Neural cell (in vitro differentiated cells): Measurements from ENCODE around the gene LHPP. TPM values are rescaled to one million over a fixed set of nuclear protein-coding genes. Genes with fewer than 3 reads are reported as not detected.
A peak's percentile ranks its signal among the peaks of the same experiment; 100 is the strongest.

Experiments
- H2AFZ ChIP-seq: fragments of 200-600, 300-800 bp; sonication (generic), shearing (Covaris generic); 2 replicates; pipeline ENCODE4 v1.6.0; 2014; ENCODE audit warnings: low read depth, mild to moderate bottlenecking, antibody characterized with exemption, low read length, moderate library complexity
- H3F3A ChIP-seq: fragments of 200-600 bp; shearing (Covaris generic); 2 replicates; pipeline ENCODE4 v1.6.1; 2016; ENCODE audit warnings: mild to moderate bottlenecking, moderate library complexity, mixed read lengths, antibody characterized with exemption, low read length; ENCODE audit not compliant: insufficient read depth, poor library complexity, severe bottlenecking
- H3K27ac ChIP-seq: fragments of 200-600, 300-800 bp; sonication (generic), shearing (Covaris generic); 2 replicates; pipeline ENCODE4 v1.5.1; 2014; ENCODE audit warnings: mild to moderate bottlenecking, low read length, moderate library complexity
- H3K27me3 ChIP-seq: fragments of 300-800, 200-600 bp; sonication (generic), shearing (Covaris generic); 2 replicates; pipeline ENCODE4 v1.6.0; 2014; ENCODE audit warnings: mild to moderate bottlenecking, low read depth, low read length, moderate library complexity; ENCODE audit not compliant: insufficient read depth
- H3K36me3 ChIP-seq: fragments of 300-800, 200-600 bp; sonication (generic), shearing (Covaris generic); 2 replicates; pipeline ENCODE4 v1.5.1; 2014; ENCODE audit warnings: mild to moderate bottlenecking, antibody characterized with exemption, low read length, moderate library complexity; ENCODE audit not compliant: insufficient read depth
- H3K4me2 ChIP-seq: fragments of 300-800, 200-600 bp; sonication (generic), shearing (Covaris generic); 2 replicates; pipeline ENCODE4 v1.6.0; 2014; ENCODE audit warnings: mild to moderate bottlenecking, low read length
- H3K4me3 ChIP-seq: fragments of 300-800, 200-600 bp; sonication (generic), shearing (Covaris generic); 2 replicates; pipeline ENCODE4 v1.5.1; 2014; ENCODE audit warnings: mild to moderate bottlenecking, low read length, moderate library complexity
- H3K79me2 ChIP-seq: fragments of 200-600 bp; shearing (Covaris generic); replicated peaks from 2 replicates; pipeline ENCODE4 v1.6.0; 2014; ENCODE audit warnings: mild to moderate bottlenecking, low read length, moderate library complexity; ENCODE audit not compliant: insufficient read depth
- H3K9ac ChIP-seq: fragments of 300-800, 200-600 bp; sonication (generic), shearing (Covaris generic); 2 replicates; pipeline ENCODE4 v1.6.1; 2016; ENCODE audit warnings: mild to moderate bottlenecking, low read length, mixed read lengths
- H3K9me2 ChIP-seq: fragments of 200-600 bp; shearing (Covaris generic); 2 replicates; pipeline ENCODE4 v1.6.1; 2016; ENCODE audit warnings: mild to moderate bottlenecking, low read length, mixed read lengths; ENCODE audit not compliant: insufficient read depth
- H3K9me3 ChIP-seq: fragments of 200-600, 300-800 bp; sonication (generic), shearing (Covaris generic); 2 replicates; pipeline ENCODE4 v1.6.1; 2016; ENCODE audit warnings: mild to moderate bottlenecking, mixed run types, low read length, moderate library complexity, mixed read lengths
- H4K20me1 ChIP-seq: fragments of 200-600 bp; shearing (Covaris generic); 2 replicates; pipeline ENCODE4 v1.6.1; 2016; ENCODE audit warnings: mild to moderate bottlenecking, mixed run types; ENCODE audit not compliant: insufficient read depth
- EP300 ChIP-seq: fragments of 450-650 bp; conservative IDR thresholded peaks from 2 replicates; pipeline ENCODE4 v1.6.1; 2014; ENCODE audit warnings: antibody characterized with exemption, mild to moderate bottlenecking, moderate library complexity; ENCODE audit not compliant: poor library complexity, severe bottlenecking
- EZH2 ChIP-seq: fragments of 200-600, 300-800 bp; shearing (Covaris generic), sonication (generic); IDR thresholded peaks from 2 replicates; pipeline ENCODE4 v1.6.1; 2014; ENCODE audit warnings: antibody characterized with exemption, low read length, borderline replicate concordance, mild to moderate bottlenecking; ENCODE audit not compliant: insufficient read depth, poor library complexity, severe bottlenecking
- MXI1 ChIP-seq: fragments of 450-650 bp; conservative IDR thresholded peaks from 2 replicates; pipeline ENCODE4 v1.6.1; 2014; ENCODE audit warnings: antibody characterized with exemption, mild to moderate bottlenecking; ENCODE audit not compliant: poor library complexity, severe bottlenecking
- POLR2AphosphoS5 ChIP-seq: IDR thresholded peaks from 2 replicates; pipeline ENCODE4 v1.6.1; 2012
- RAD21 ChIP-seq: fragments of 450-650 bp; conservative IDR thresholded peaks from 2 replicates; pipeline ENCODE4 v1.6.1; 2014; ENCODE audit warnings: antibody characterized with exemption, mild to moderate bottlenecking, moderate library complexity
- SMC3 ChIP-seq: fragments of 450-650 bp; conservative IDR thresholded peaks from 2 replicates; pipeline ENCODE4 v1.6.1; 2014; ENCODE audit warnings: antibody characterized with exemption, mild to moderate bottlenecking, moderate library complexity; ENCODE audit not compliant: poor library complexity
- TAF1 ChIP-seq: IDR thresholded peaks from 2 replicates; pipeline ENCODE4 v1.6.1; 2012; ENCODE audit warnings: low read depth
- polyA plus RNA-seq: library from polyadenylated mRNA; depleted of rRNA; stranded (reverse); fragments of >200 nt; gene quantifications from 2 replicates; pipeline ENCODE4 v1.2.3, GENCODE V29; 2014
- TF ChIP-seq, protein P1 (sequence below): fragments of 450-650 bp; IDR thresholded peaks from 2 replicates; pipeline ENCODE4 v1.5.1; 2014; ENCODE audit warnings: antibody characterized with exemption, mild to moderate bottlenecking, moderate library complexity; ENCODE audit not compliant: poor library complexity, severe bottlenecking
- TF ChIP-seq, protein P2 (sequence below): IDR thresholded peaks from 2 replicates; pipeline ENCODE4 v1.6.1; 2012; ENCODE audit warnings: borderline replicate concordance

LHPP gene
- polyA plus RNA-seq, 1 donor from 2014 or later: 16.0 TPM

DNA sequence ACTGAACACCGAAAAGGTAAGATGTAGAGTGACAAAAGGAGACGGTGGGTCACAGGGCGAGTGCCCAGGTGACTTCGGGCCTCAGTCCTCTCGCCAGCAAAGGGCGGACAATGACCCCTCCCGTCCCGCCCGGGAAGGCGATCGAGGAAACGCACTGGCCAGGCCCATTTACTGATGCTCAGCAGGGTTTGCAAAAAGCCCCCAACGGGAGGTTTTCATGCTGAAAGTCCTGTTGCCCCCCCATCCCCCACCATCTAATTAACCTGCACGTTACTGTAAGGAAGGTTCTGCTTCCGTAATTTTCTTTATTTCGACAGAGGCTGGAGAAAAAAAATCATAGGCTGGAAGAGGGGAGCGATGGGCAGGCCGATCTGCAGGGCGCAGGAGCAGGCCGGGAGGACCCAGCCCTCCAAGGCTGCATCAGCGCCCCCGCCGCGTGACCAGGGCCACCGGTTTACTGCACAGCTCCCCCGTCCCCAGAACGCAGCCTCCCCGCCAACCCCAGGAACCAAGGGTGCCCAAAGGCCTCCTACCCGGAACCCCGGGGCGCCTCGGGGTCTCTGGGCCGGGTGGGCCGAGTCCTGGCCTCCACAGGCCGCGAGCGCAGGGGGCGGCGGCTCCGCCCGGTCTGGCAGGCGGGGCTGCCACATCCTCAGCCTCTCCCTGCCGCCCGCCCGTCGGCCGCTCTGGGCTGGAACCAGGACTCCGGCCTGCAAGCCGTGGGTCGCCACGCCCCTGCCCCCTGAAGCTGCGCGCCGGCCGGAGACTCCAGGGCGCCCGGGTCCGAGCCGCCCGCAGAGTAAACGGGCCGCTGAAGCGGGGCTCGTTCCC, 43.5 kb upstream of the LHPP start:
- peaks cover 8% of the 10 kb centered on the region for H3K27me3 ChIP-seq
- no peaks in the 10 kb centered on the region for H3K36me3 ChIP-seq
- H3K27ac ChIP-seq: peak overlapping the region; percentile 37
- H3F3A ChIP-seq: no peaks in the 10 kb centered on the region
- TF ChIP-seq MXI1: no peak
- TF ChIP-seq, protein P1, sequence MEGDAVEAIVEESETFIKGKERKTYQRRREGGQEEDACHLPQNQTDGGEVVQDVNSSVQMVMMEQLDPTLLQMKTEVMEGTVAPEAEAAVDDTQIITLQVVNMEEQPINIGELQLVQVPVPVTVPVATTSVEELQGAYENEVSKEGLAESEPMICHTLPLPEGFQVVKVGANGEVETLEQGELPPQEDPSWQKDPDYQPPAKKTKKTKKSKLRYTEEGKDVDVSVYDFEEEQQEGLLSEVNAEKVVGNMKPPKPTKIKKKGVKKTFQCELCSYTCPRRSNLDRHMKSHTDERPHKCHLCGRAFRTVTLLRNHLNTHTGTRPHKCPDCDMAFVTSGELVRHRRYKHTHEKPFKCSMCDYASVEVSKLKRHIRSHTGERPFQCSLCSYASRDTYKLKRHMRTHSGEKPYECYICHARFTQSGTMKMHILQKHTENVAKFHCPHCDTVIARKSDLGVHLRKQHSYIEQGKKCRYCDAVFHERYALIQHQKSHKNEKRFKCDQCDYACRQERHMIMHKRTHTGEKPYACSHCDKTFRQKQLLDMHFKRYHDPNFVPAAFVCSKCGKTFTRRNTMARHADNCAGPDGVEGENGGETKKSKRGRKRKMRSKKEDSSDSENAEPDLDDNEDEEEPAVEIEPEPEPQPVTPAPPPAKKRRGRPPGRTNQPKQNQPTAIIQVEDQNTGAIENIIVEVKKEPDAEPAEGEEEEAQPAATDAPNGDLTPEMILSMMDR: peak; percentile 33
- no peaks in the 10 kb centered on the region for H4K20me1 ChIP-seq
- H3K9me3 ChIP-seq: no peaks in the 10 kb centered on the region
- H3K4me2 ChIP-seq: peak overlapping the region; percentile 49
- H3K9ac ChIP-seq: peak overlapping the region; percentile 77
- no peaks in the 10 kb centered on the region for H3K9me2 ChIP-seq
- H3K79me2 ChIP-seq: peaks cover 31% of the 10 kb centered on the region
- H3K4me3 ChIP-seq: peak overlapping the region; percentile 88
- H2AFZ ChIP-seq: peak overlapping the region; percentile 37

DNA sequence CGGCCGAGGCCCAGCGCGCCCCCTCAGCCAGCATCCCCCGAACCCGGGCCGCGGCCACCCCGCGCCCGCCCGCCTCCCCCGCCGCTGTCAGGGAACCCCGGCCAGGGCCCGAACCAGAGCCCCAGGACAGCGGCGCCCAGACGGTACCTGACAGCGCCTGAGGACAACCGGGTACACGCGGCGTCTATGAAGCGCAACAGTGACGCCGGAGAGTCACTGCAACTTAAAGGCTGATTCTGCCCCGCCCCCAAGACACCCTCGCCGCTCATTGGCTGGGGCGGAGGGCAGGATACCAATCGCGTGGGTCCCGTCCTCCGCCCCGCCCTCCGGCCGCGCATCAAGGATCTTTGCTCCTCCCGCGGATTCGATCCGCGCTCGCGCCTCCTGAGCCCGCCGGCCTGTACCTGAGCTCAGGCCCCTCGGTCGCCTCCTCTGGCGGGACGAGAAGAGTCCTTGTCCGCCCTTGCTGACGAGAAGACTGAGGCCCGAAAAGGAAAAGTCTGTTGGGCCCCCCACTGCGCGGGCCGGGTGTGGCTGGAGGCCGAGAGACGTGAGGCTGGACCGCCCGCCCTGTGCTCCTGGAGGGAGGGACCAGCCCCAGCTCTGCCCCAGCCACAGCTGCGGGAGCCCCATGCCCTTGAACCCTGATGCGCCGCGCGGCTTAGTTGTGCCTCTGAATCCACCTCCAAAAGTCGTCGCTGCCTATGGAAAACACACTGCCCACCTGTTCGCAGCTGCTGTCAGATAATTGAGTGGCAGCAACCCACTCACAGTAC, 42.7 kb upstream of the LHPP start, which contains the start of gene OAT:
OAT (minus strand) TSS at position 198 of the 776 bp plus-strand sequence. CDS start 6,752 bp downstream, outside the sequence.
- peak; percentile 82 for TF ChIP-seq MXI1
- TF ChIP-seq RAD21: peak; percentile 24
- TF ChIP-seq, protein P1: peak; percentile 45
- peak; percentile 98 for TF ChIP-seq POLR2AphosphoS5
- no peak for TF ChIP-seq SMC3
- peak; percentile 82 for TF ChIP-seq TAF1
- no peak for TF ChIP-seq EP300
- TF ChIP-seq, protein P2, sequence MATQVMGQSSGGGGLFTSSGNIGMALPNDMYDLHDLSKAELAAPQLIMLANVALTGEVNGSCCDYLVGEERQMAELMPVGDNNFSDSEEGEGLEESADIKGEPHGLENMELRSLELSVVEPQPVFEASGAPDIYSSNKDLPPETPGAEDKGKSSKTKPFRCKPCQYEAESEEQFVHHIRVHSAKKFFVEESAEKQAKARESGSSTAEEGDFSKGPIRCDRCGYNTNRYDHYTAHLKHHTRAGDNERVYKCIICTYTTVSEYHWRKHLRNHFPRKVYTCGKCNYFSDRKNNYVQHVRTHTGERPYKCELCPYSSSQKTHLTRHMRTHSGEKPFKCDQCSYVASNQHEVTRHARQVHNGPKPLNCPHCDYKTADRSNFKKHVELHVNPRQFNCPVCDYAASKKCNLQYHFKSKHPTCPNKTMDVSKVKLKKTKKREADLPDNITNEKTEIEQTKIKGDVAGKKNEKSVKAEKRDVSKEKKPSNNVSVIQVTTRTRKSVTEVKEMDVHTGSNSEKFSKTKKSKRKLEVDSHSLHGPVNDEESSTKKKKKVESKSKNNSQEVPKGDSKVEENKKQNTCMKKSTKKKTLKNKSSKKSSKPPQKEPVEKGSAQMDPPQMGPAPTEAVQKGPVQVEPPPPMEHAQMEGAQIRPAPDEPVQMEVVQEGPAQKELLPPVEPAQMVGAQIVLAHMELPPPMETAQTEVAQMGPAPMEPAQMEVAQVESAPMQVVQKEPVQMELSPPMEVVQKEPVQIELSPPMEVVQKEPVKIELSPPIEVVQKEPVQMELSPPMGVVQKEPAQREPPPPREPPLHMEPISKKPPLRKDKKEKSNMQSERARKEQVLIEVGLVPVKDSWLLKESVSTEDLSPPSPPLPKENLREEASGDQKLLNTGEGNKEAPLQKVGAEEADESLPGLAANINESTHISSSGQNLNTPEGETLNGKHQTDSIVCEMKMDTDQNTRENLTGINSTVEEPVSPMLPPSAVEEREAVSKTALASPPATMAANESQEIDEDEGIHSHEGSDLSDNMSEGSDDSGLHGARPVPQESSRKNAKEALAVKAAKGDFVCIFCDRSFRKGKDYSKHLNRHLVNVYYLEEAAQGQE: peak; percentile 72
- no peak for TF ChIP-seq EZH2
- H3K36me3 ChIP-seq: no peaks in the 10 kb centered on the region
- H3K79me2 ChIP-seq: peaks cover 30% of the 10 kb centered on the region
- H4K20me1 ChIP-seq: no peaks in the 10 kb centered on the region
- H3K27me3 ChIP-seq: peaks cover 8% of the 10 kb centered on the region
- peak within 1 kb of the TSS; percentile 77 for H3K9ac ChIP-seq
- H3K4me2 ChIP-seq: peak within 1 kb of the TSS; percentile 49
- H3K9me3 ChIP-seq: no peaks in the 10 kb centered on the region
- peak within 1 kb of the TSS; percentile 37 for H2AFZ ChIP-seq
- no peaks in the 10 kb centered on the region for H3F3A ChIP-seq
- no peaks in the 10 kb centered on the region for H3K9me2 ChIP-seq
- H3K4me3 ChIP-seq: peak within 1 kb of the TSS; percentile 88
- peak within 1 kb of the TSS; percentile 37 for H3K27ac ChIP-seq
